Measurements from ENCODE around the gene TSACC. TPM values are rescaled to one million over a fixed set of nuclear protein-coding genes. Genes with fewer than 3 reads are reported as not detected.

Gene TSACC
- total and polyA plus RNA-seq, 2 donors (not counting 1 experiment from before 2014, with no cell fraction given): 0.69 to 1.2 TPM

GRCh38 chr1:156360534-156360933 lies 22.2 kb downstream of the TSACC start:
- intact Hi-C loops (cut with micrococcal nuclease): no loop called here
- no peak overlapping the region for H2AFZ ChIP-seq (ENCODE audit: insufficient read depth, low read depth, low read length, poor library complexity, severe bottlenecking)
- H3K9me3 Mint-ChIP-seq (ENCODE audit: insufficient read depth): no peaks in the 10 kb centered on the region
- H3K4me3 ChIP-seq (ENCODE audit: control extremely low read depth in 1 of 5, extremely low read depth in 1 of 5, insufficient read depth in 1 of 5, low read depth in 2 of 5, low read length in 4 of 5): no peak overlapping the region
- no peak for DNase-seq
- H3K4me1 Mint-ChIP-seq: peaks cover 6% of the 10 kb centered on the region
- H4K20me1 ChIP-seq (ENCODE audit: control insufficient read depth, insufficient read depth, low read length, poor library complexity, severe bottlenecking): no peaks in the 10 kb centered on the region
- CTCF ChIA-PET: interaction anchor here (1.1 kb wide), 1 partner anchor 321 kb away, joined by 3 read pairs; no protein-coding TSS in a partner anchor
- no peak for ATAC-seq (ENCODE audit: low read depth)
- peaks cover 0 to 35% (median 13%) of the 10 kb centered on the region in 4 experiments for H3K27me3 ChIP-seq (replicated peaks in 1 of 4; ENCODE audit: control extremely low read depth in 1 of 4, control insufficient read depth in 3 of 4, insufficient read depth in 4 of 4, low read length in 3 of 4)
- 93% methylated on average over 10 of the region's 11 CpGs for whole genome bisulfite sequencing (ENCODE audit: insufficient coverage)
- H3K36me3 ChIP-seq (replicated peaks in 1 of 2; ENCODE audit: control extremely low read depth in 1 of 2, control insufficient read depth in 1 of 2, extremely low read depth in 1 of 2, insufficient read depth in 2 of 2, low read length in 1 of 2): no peaks in the 10 kb centered on the region
- no peak overlapping the region for H3K27ac ChIP-seq (ENCODE audit: low read length in 2 of 2)
- no peak overlapping the region for H3K4me3 Mint-ChIP-seq
- H3K27me3 Mint-ChIP-seq: peaks cover 43% of the 10 kb centered on the region
- H3K79me2 ChIP-seq (ENCODE audit: control insufficient read depth, insufficient read depth, low read length): no peaks in the 10 kb centered on the region
- TF ChIP-seq CTCF (IDR thresholded peaks at IDR 0.05) (no peak), EZH2 (IDR thresholded peaks at IDR 0.05; ENCODE audit: borderline replicate concordance, insufficient read depth, low read depth, low read length, poor library complexity, severe bottlenecking) (no peak)
- H3K4me2 ChIP-seq (replicated peaks; ENCODE audit: low read depth, low read length, poor library complexity, severe bottlenecking): no peak overlapping the region
- peaks cover 6 to 9% of the 10 kb centered on the region in 2 donors for H3K4me1 ChIP-seq (ENCODE audit: control insufficient read depth in 2 of 2, insufficient read depth in 2 of 2, low read length in 2 of 2)
- POLR2A ChIA-PET: no interaction called here
- H3K27ac Mint-ChIP-seq: no peak overlapping the region
- H3K9ac ChIP-seq (ENCODE audit: low read length): no peak overlapping the region
- no peaks in the 10 kb centered on the region for H3K9me3 ChIP-seq (ENCODE audit: control extremely low read depth in 1 of 3, control insufficient read depth in 2 of 3, insufficient read depth in 1 of 3, low read length in 2 of 3)

- CTCF ChIA-PET: interaction anchor here (1.4 kb wide), 1 partner anchor 243 kb away, joined by 3 read pairs; no protein-coding TSS in a partner anchor
- peaks cover 42% of the 10 kb centered on the region for H3K27me3 Mint-ChIP-seq
- no peak overlapping the region for H3K4me2 ChIP-seq (replicated peaks; ENCODE audit: low read depth, low read length, poor library complexity, severe bottlenecking)
Measured at GRCh38 chr1:156365754-156366153, 27.4 kb downstream of the TSACC start.

More at GRCh38 chr1:156365754-156366153, 27.4 kb downstream of the TSACC start:
- ATAC-seq (ENCODE audit: low read depth): no peak
- Histone ChIP-seq H3K27me3 (replicated peaks in 1 of 4; ENCODE audit: control extremely low read depth in 1 of 4, control insufficient read depth in 3 of 4, insufficient read depth in 4 of 4, low read length in 3 of 4) (peaks cover 0 to 51% (median 14%) of the 10 kb centered on the region in 4 experiments), H3K4me3 (ENCODE audit: control extremely low read depth in 1 of 5, extremely low read depth in 1 of 5, insufficient read depth in 1 of 5, low read depth in 2 of 5, low read length in 4 of 5) (no peak overlapping the region), H3K9ac (ENCODE audit: low read length) (no peak overlapping the region), H4K20me1 (ENCODE audit: control insufficient read depth, insufficient read depth, low read length, poor library complexity, severe bottlenecking) (no peaks in the 10 kb centered on the region), H3K4me1 (ENCODE audit: control insufficient read depth in 2 of 2, insufficient read depth in 2 of 2, low read length in 2 of 2) (peaks cover 9 to 10% of the 10 kb centered on the region in 2 donors), H3K36me3 (replicated peaks in 1 of 2; ENCODE audit: control extremely low read depth in 1 of 2, control insufficient read depth in 1 of 2, extremely low read depth in 1 of 2, insufficient read depth in 2 of 2, low read length in 1 of 2) (no peaks in the 10 kb centered on the region), H3K9me3 (ENCODE audit: control extremely low read depth in 1 of 3, control insufficient read depth in 2 of 3, insufficient read depth in 1 of 3, low read length in 2 of 3) (no peaks in the 10 kb centered on the region), H3K27ac (ENCODE audit: low read length in 2 of 2) (no peak overlapping the region), H2AFZ (ENCODE audit: insufficient read depth, low read depth, low read length, poor library complexity, severe bottlenecking) (no peak overlapping the region), H3K79me2 (ENCODE audit: control insufficient read depth, insufficient read depth, low read length) (no peaks in the 10 kb centered on the region)
- intact Hi-C loops (cut with micrococcal nuclease): no loop called here
- no peak overlapping the region for H3K4me3 Mint-ChIP-seq
- TF ChIP-seq CTCF (IDR thresholded peaks at IDR 0.05) (no peak), EZH2 (IDR thresholded peaks at IDR 0.05; ENCODE audit: borderline replicate concordance, insufficient read depth, low read depth, low read length, poor library complexity, severe bottlenecking) (no peak)
- H3K9me3 Mint-ChIP-seq (ENCODE audit: insufficient read depth): no peaks in the 10 kb centered on the region
- H3K27ac Mint-ChIP-seq: no peak overlapping the region
- POLR2A ChIA-PET: no interaction called here
- peaks cover 4% of the 10 kb centered on the region for H3K4me1 Mint-ChIP-seq
- no peak for DNase-seq

All from B cell (primary cell).